Peyer's patch (tissue), 4 donors: Measurements from ENCODE around the gene POLR3K.

Source experiments
- CTCF ChIP-seq, 6 experiments: fragments of 450-650 bp in 4 of 6; fragments of 200-600 bp in 2 of 6; sonication (generic) in 1 of 6; IDR thresholded peaks; one replicate each; pipeline ENCODE4 v1.5.1; 2017 to 2019; ENCODE audit warnings: antibody characterized with exemption in 6 of 6, mild to moderate bottlenecking in 3 of 6, moderate library complexity in 1 of 6
- POLR2A ChIP-seq, 2 donors: fragments of 450-650 bp; IDR thresholded peaks; one replicate each; pipeline ENCODE4 v1.5.1; 2017; ENCODE audit warnings: antibody characterized with exemption in 2 of 2, mild to moderate bottlenecking in 2 of 2, moderate library complexity in 2 of 2

- no peak for TF ChIP-seq CTCF (IDR thresholded peaks at IDR 0.05)
- no peak for TF ChIP-seq POLR2A (IDR thresholded peaks at IDR 0.05)
These were observed 38.1 kb upstream of the POLR3K start for GRCh38 chr16:91484-91883.
